Measurements from ENCODE around the gene SLC38A8.

- TF ChIP-seq, protein P1, sequence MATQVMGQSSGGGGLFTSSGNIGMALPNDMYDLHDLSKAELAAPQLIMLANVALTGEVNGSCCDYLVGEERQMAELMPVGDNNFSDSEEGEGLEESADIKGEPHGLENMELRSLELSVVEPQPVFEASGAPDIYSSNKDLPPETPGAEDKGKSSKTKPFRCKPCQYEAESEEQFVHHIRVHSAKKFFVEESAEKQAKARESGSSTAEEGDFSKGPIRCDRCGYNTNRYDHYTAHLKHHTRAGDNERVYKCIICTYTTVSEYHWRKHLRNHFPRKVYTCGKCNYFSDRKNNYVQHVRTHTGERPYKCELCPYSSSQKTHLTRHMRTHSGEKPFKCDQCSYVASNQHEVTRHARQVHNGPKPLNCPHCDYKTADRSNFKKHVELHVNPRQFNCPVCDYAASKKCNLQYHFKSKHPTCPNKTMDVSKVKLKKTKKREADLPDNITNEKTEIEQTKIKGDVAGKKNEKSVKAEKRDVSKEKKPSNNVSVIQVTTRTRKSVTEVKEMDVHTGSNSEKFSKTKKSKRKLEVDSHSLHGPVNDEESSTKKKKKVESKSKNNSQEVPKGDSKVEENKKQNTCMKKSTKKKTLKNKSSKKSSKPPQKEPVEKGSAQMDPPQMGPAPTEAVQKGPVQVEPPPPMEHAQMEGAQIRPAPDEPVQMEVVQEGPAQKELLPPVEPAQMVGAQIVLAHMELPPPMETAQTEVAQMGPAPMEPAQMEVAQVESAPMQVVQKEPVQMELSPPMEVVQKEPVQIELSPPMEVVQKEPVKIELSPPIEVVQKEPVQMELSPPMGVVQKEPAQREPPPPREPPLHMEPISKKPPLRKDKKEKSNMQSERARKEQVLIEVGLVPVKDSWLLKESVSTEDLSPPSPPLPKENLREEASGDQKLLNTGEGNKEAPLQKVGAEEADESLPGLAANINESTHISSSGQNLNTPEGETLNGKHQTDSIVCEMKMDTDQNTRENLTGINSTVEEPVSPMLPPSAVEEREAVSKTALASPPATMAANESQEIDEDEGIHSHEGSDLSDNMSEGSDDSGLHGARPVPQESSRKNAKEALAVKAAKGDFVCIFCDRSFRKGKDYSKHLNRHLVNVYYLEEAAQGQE (IDR thresholded peaks at IDR 0.05; ENCODE audit: borderline replicate concordance) = no peak
- TF ChIP-seq EZH2 (IDR thresholded peaks at IDR 0.05; ENCODE audit: borderline replicate concordance, insufficient read depth, low read length, poor library complexity, severe bottlenecking) (no peak), MXI1 (conservative IDR thresholded peaks at IDR 0.05; ENCODE audit: poor library complexity, severe bottlenecking) (no peak)
- TF ChIP-seq, protein P2, sequence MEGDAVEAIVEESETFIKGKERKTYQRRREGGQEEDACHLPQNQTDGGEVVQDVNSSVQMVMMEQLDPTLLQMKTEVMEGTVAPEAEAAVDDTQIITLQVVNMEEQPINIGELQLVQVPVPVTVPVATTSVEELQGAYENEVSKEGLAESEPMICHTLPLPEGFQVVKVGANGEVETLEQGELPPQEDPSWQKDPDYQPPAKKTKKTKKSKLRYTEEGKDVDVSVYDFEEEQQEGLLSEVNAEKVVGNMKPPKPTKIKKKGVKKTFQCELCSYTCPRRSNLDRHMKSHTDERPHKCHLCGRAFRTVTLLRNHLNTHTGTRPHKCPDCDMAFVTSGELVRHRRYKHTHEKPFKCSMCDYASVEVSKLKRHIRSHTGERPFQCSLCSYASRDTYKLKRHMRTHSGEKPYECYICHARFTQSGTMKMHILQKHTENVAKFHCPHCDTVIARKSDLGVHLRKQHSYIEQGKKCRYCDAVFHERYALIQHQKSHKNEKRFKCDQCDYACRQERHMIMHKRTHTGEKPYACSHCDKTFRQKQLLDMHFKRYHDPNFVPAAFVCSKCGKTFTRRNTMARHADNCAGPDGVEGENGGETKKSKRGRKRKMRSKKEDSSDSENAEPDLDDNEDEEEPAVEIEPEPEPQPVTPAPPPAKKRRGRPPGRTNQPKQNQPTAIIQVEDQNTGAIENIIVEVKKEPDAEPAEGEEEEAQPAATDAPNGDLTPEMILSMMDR (IDR thresholded peaks at IDR 0.05; ENCODE audit: poor library complexity, severe bottlenecking) = no peak
Measured at GRCh38 chr16:84090211-84090610, 47.6 kb upstream of the SLC38A8 start.
